ENCODE results near the gene CEP83. TPM values are rescaled to one million over a fixed set of nuclear protein-coding genes. Genes with fewer than 3 reads are reported as not detected.

CEP83 gene
- total and polyA plus RNA-seq, 4 experiments from 2014 or later, result 3.6 to 14.8 (median 8.9) TPM

DNA sequence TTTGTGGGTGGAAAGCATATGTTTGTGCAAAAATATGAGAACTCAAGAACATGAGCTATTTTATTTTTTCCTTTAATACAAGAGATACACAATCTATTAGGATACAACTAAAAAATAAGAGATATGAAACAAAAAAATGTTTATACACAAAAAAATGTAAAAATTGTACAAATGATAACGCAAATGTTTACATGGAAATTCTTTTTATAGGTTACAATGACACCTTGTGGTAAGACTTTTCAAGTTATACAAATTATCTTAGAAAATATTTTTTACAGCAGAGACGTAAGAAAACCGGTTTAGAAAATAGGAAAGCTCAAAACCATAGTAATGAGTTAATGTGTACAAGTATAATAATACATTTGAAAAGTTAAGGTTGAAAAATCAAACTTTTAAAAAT is 25.5 kb downstream of the CEP83 start:
- Mint-ChIP-seq H3K4me3 (no peak overlapping the region), H3K27ac (no peak overlapping the region), H3K4me1 (peaks cover 0 to 8% (median 1%) of the 10 kb centered on the region in 4 donors), H3K27me3 (no peaks in the 10 kb centered on the region), H3K36me3 (peaks cover 14 to 20% of the 10 kb centered on the region in 2 donors), H3K9me3 (peaks cover 2 to 27% (median 21%) of the 10 kb centered on the region in 8 donors)
- Histone ChIP-seq H3K4me1 (ENCODE audit: insufficient read depth, low read length) (no peaks in the 10 kb centered on the region), H3K36me3 (ENCODE audit: insufficient read depth, low read length) (no peaks in the 10 kb centered on the region), H3K27me3 (ENCODE audit: insufficient read depth, low read length) (no peaks in the 10 kb centered on the region), H3K9me3 (ENCODE audit: control insufficient read depth in 1 of 2, low read length in 2 of 2) (no peaks in the 10 kb centered on the region), H3K4me3 (ENCODE audit: low read length in 2 of 2) (no peak overlapping the region), H3K27ac (ENCODE audit: low read depth, low read length) (no peak overlapping the region)
- intact Hi-C loops (cut with micrococcal nuclease), result loop anchor here (1.0 to 2.0 kb wide), 2 partner anchors 289 to 300 kb away; no protein-coding TSS in a partner anchor
- POLR2A ChIA-PET (ENCODE audit: partially characterized antibody), result interaction anchor here (0.7 kb wide), 1 partner anchor 285 kb away, joined by 3 read pairs; no protein-coding TSS in a partner anchor
- no peak for DNase-seq
- CTCF ChIA-PET (ENCODE audit: partially characterized antibody), result interaction anchor here (1.0 to 3.7 kb wide), 10 partner anchors 172 to 931 kb away, joined by 3 to 26 read pairs (median 5); no protein-coding TSS in a partner anchor

- POLR2A ChIA-PET (ENCODE audit: partially characterized antibody), result interaction anchor here (0.7 kb wide), 1 partner anchor 284 kb away, joined by 3 read pairs; no protein-coding TSS in a partner anchor
- H3K36me3 Mint-ChIP-seq, result peaks cover 14 to 20% of the 10 kb centered on the region in 2 donors
- no peak overlapping the region for H3K27ac Mint-ChIP-seq
These were observed 25.9 kb downstream of the CEP83 start for GRCh38 chr12:94433744-94434143.

GRCh38 chr12:94430304-94430703 is 29.4 kb downstream of the CEP83 start:
- intact Hi-C loops (cut with micrococcal nuclease), result no loop called here
- CTCF ChIA-PET (ENCODE audit: partially characterized antibody), result interaction anchor here (1.1 to 1.2 kb wide), 2 partner anchors 101 to 288 kb away, joined by 3 read pairs; no protein-coding TSS in a partner anchor
- H3K9me3 Mint-ChIP-seq, result peaks cover 2 to 33% (median 25%) of the 10 kb centered on the region in 8 donors
- H3K4me1 Mint-ChIP-seq, result peaks cover 0 to 3% (median 2%) of the 10 kb centered on the region in 4 donors
- Histone ChIP-seq H3K4me1 (ENCODE audit: insufficient read depth, low read length) (no peaks in the 10 kb centered on the region), H3K27me3 (ENCODE audit: insufficient read depth, low read length) (no peaks in the 10 kb centered on the region), H3K36me3 (ENCODE audit: insufficient read depth, low read length) (no peaks in the 10 kb centered on the region), H3K9me3 (ENCODE audit: control insufficient read depth in 1 of 2, low read length in 2 of 2) (no peaks in the 10 kb centered on the region), H3K4me3 (ENCODE audit: low read length in 2 of 2) (no peak overlapping the region), H3K27ac (ENCODE audit: low read depth, low read length) (no peak overlapping the region)
- no peak for DNase-seq
- peaks cover 26 to 29% of the 10 kb centered on the region in 2 donors for H3K36me3 Mint-ChIP-seq
- no peak overlapping the region for H3K4me3 Mint-ChIP-seq
- POLR2A ChIA-PET (ENCODE audit: partially characterized antibody), result no interaction called here
- no peaks in the 10 kb centered on the region for H3K27me3 Mint-ChIP-seq
- no peak overlapping the region for H3K27ac Mint-ChIP-seq

More at GRCh38 chr12:94433744-94434143, 25.9 kb downstream of the CEP83 start:
- H3K4me1 ChIP-seq (ENCODE audit: insufficient read depth, low read length), result no peaks in the 10 kb centered on the region
- no peak overlapping the region for H3K4me3 ChIP-seq (ENCODE audit: low read length in 2 of 2)
- Mint-ChIP-seq H3K4me1 (peaks cover 0 to 6% (median under 1%) of the 10 kb centered on the region in 4 donors), H3K4me3 (no peak overlapping the region), H3K27me3 (no peaks in the 10 kb centered on the region), H3K9me3 (peaks cover 2 to 30% (median 24%) of the 10 kb centered on the region in 8 donors)
- no peaks in the 10 kb centered on the region for H3K36me3 ChIP-seq (ENCODE audit: insufficient read depth, low read length)
- CTCF ChIA-PET (ENCODE audit: partially characterized antibody), result interaction anchor here (1.0 to 3.7 kb wide), 9 partner anchors 171 to 930 kb away, joined by 3 to 26 read pairs (median 5); no protein-coding TSS in a partner anchor
- H3K27me3 ChIP-seq (ENCODE audit: insufficient read depth, low read length), result no peaks in the 10 kb centered on the region
- H3K9me3 ChIP-seq (ENCODE audit: control insufficient read depth in 1 of 2, low read length in 2 of 2), result no peaks in the 10 kb centered on the region
- no peak for DNase-seq
- H3K27ac ChIP-seq (ENCODE audit: low read depth, low read length), result no peak overlapping the region
- intact Hi-C loops (cut with micrococcal nuclease), result loop anchor here (1.0 to 2.0 kb wide), 2 partner anchors 289 to 299 kb away; no protein-coding TSS in a partner anchor

- no peak overlapping the region for H3K4me3 ChIP-seq (ENCODE audit: low read length in 2 of 2)
- H3K27me3 Mint-ChIP-seq, result no peaks in the 10 kb centered on the region
- H3K27ac ChIP-seq (ENCODE audit: low read depth, low read length), result no peak overlapping the region
- H3K27ac Mint-ChIP-seq, result no peak overlapping the region
- peaks cover 2 to 33% (median 25%) of the 10 kb centered on the region in 8 donors for H3K9me3 Mint-ChIP-seq
- intact Hi-C loops (cut with micrococcal nuclease), result no loop called here
- POLR2A ChIA-PET (ENCODE audit: partially characterized antibody), result no interaction called here
- peaks cover 26 to 36% of the 10 kb centered on the region in 2 donors for H3K36me3 Mint-ChIP-seq
- DNase-seq, result no peak
- CTCF ChIA-PET (ENCODE audit: partially characterized antibody), result interaction anchor here (0.5 to 1.2 kb wide), 3 partner anchors 102 to 287 kb away, joined by 3 read pairs; no protein-coding TSS in a partner anchor
- H3K4me3 Mint-ChIP-seq, result no peak overlapping the region
- H3K4me1 Mint-ChIP-seq, result peaks cover 0 to 3% (median 1%) of the 10 kb centered on the region in 4 donors
- no peaks in the 10 kb centered on the region for H3K4me1 ChIP-seq (ENCODE audit: insufficient read depth, low read length)
- no peaks in the 10 kb centered on the region for H3K36me3 ChIP-seq (ENCODE audit: insufficient read depth, low read length)
- H3K9me3 ChIP-seq (ENCODE audit: control insufficient read depth in 1 of 2, low read length in 2 of 2), result no peaks in the 10 kb centered on the region
- H3K27me3 ChIP-seq (ENCODE audit: insufficient read depth, low read length), result no peaks in the 10 kb centered on the region
These were observed 30.0 kb downstream of the CEP83 start for GRCh38 chr12:94429633-94430032.

DNA sequence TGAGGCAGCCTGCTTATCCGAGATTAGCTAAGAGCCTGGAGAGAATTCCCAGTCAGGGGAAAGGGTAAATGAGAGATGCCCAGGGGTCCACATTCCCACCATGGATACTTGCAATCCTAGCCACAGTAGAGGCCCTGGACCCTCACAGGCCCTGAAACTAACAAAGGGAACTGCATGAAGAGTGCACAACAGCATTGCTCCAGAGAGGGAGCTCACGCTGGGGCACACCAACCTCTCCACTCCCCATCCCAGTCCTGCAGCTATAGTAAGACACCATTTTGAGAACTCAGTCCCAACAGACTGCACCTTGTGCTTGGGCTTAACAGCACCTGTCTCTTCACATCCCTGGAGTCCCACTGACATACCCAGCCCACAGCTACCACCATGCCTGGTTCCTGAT is 30.5 kb downstream of the CEP83 start:
- peaks cover 2 to 33% (median 26%) of the 10 kb centered on the region in 8 donors for H3K9me3 Mint-ChIP-seq
- no peaks in the 10 kb centered on the region for H3K9me3 ChIP-seq (ENCODE audit: control insufficient read depth in 1 of 2, low read length in 2 of 2)
- H3K36me3 Mint-ChIP-seq, result peaks cover 27 to 40% of the 10 kb centered on the region in 2 donors
- H3K4me1 ChIP-seq (ENCODE audit: insufficient read depth, low read length), result no peaks in the 10 kb centered on the region
- peaks cover 0 to 3% (median 1%) of the 10 kb centered on the region in 4 donors for H3K4me1 Mint-ChIP-seq
- intact Hi-C loops (cut with micrococcal nuclease), result no loop called here
- H3K4me3 Mint-ChIP-seq, result no peak overlapping the region
- DNase-seq, result no peak
- H3K27ac ChIP-seq (ENCODE audit: low read depth, low read length), result no peak overlapping the region
- ChIA-PET POLR2A (ENCODE audit: partially characterized antibody) (no interaction called here), CTCF (ENCODE audit: partially characterized antibody) (interaction anchor here (0.5 kb wide), 1 partner anchor 284 kb away, joined by 3 read pairs; no protein-coding TSS in a partner anchor)
- no peaks in the 10 kb centered on the region for H3K27me3 Mint-ChIP-seq
- no peak overlapping the region for H3K27ac Mint-ChIP-seq
- no peaks in the 10 kb centered on the region for H3K36me3 ChIP-seq (ENCODE audit: insufficient read depth, low read length)
- H3K4me3 ChIP-seq (ENCODE audit: low read length in 2 of 2), result no peak overlapping the region
- H3K27me3 ChIP-seq (ENCODE audit: insufficient read depth, low read length), result no peaks in the 10 kb centered on the region

- H3K9me3 ChIP-seq (ENCODE audit: control insufficient read depth in 1 of 2, low read length in 2 of 2), result peaks cover 0 to 1% of the 10 kb centered on the region in 2 donors
- intact Hi-C loops (cut with micrococcal nuclease), result no loop called here
- Mint-ChIP-seq H3K4me1 (peaks cover 0 to 3% (median 1%) of the 10 kb centered on the region in 4 donors), H3K4me3 (no peak overlapping the region), H3K36me3 (peaks cover 34 to 50% of the 10 kb centered on the region in 2 donors), H3K27ac (peak overlapping the region in 1 of 7 donors; percentile 23), H3K27me3 (no peaks in the 10 kb centered on the region), H3K9me3 (peaks cover 2 to 44% (median 35%) of the 10 kb centered on the region in 8 donors)
- ChIA-PET CTCF (ENCODE audit: partially characterized antibody) (no interaction called here), POLR2A (ENCODE audit: partially characterized antibody) (no interaction called here)
- no peak overlapping the region for H3K4me3 ChIP-seq (ENCODE audit: low read length in 2 of 2)
- no peaks in the 10 kb centered on the region for H3K27me3 ChIP-seq (ENCODE audit: insufficient read depth, low read length)
- H3K36me3 ChIP-seq (ENCODE audit: insufficient read depth, low read length), result no peaks in the 10 kb centered on the region
- H3K27ac ChIP-seq (ENCODE audit: low read depth, low read length), result no peak overlapping the region
- no peaks in the 10 kb centered on the region for H3K4me1 ChIP-seq (ENCODE audit: insufficient read depth, low read length)
- DNase-seq, result no peak
These were observed 31.9 kb downstream of the CEP83 start for GRCh38 chr12:94427501-94428381.

- Histone ChIP-seq H3K36me3 (ENCODE audit: insufficient read depth, low read length) (no peaks in the 10 kb centered on the region), H3K4me3 (ENCODE audit: low read length in 2 of 2) (no peak overlapping the region), H3K27me3 (ENCODE audit: insufficient read depth, low read length) (no peaks in the 10 kb centered on the region), H3K9me3 (ENCODE audit: control insufficient read depth in 1 of 2, low read length in 2 of 2) (peaks cover 0 to 11% of the 10 kb centered on the region in 2 donors), H3K27ac (ENCODE audit: low read depth, low read length) (no peak overlapping the region), H3K4me1 (ENCODE audit: insufficient read depth, low read length) (no peaks in the 10 kb centered on the region)
- H3K36me3 Mint-ChIP-seq, result peaks cover 37 to 53% of the 10 kb centered on the region in 2 donors
- POLR2A ChIA-PET (ENCODE audit: partially characterized antibody), result no interaction called here
- no peak for DNase-seq
- peaks cover 8 to 53% (median 42%) of the 10 kb centered on the region in 8 donors for H3K9me3 Mint-ChIP-seq
- H3K4me3 Mint-ChIP-seq, result no peak overlapping the region
- CTCF ChIA-PET (ENCODE audit: partially characterized antibody), result interaction anchor here (0.9 to 1.3 kb wide), 2 partner anchors 33 to 291 kb away, joined by 3 read pairs; no protein-coding TSS in a partner anchor
- no peaks in the 10 kb centered on the region for H3K27me3 Mint-ChIP-seq
- no peak overlapping the region for H3K27ac Mint-ChIP-seq
- H3K4me1 Mint-ChIP-seq, result peaks cover 0 to 3% (median 0%) of the 10 kb centered on the region in 4 donors
- intact Hi-C loops (cut with micrococcal nuclease), result no loop called here
These were observed 33.6 kb downstream of the CEP83 start for GRCh38 chr12:94426049-94426448.
